Sigmoid colon (tissue), 7 donors: ENCODE measurements around the gene PHACTR3. TPM values are rescaled to one million over a fixed set of nuclear protein-coding genes. Genes with fewer than 3 reads are reported as not detected.

Experiments used
- DNase-seq: peaks from one replicate; pipeline ENCODE4 v3.0.0-alpha.2; 2019
- H3K27ac ChIP-seq, 4 donors: fragments of 200-600 bp; sonication (generic); one replicate each; pipeline ENCODE4 v1.5.1; 2016 to 2019; ENCODE audit warnings: mild to moderate bottlenecking in 1 of 4
- H3K27me3 ChIP-seq, 3 donors: fragments of 200-600 bp; sonication (generic); one replicate each; pipeline ENCODE4 v1.5.1; 2019; ENCODE audit warnings: mild to moderate bottlenecking in 1 of 3
- H3K36me3 ChIP-seq, 4 donors: fragments of 200-600 bp; sonication (generic); one replicate each; pipeline ENCODE4 v1.5.1; 2016 to 2019
- H3K4me1 ChIP-seq, 4 donors: fragments of 200-600 bp; sonication (generic); one replicate each; pipeline ENCODE4 v1.5.1; 2017 to 2019
- H3K4me3 ChIP-seq, 4 donors: fragments of 200-600 bp; sonication (generic); one replicate each; pipeline ENCODE4 v1.5.1; 2017 to 2019; ENCODE audit warnings: mild to moderate bottlenecking in 2 of 4, moderate library complexity in 1 of 4
- H3K9me3 ChIP-seq, 4 donors: fragments of 200-600 bp in 3 of 4; sonication (generic) in 3 of 4; one replicate each; pipeline versions ENCODE4 v1.5.1 to v1.6.1; 2013 to 2019
- CTCF ChIP-seq, 4 experiments: fragments of 450-650 bp in 3 of 4; fragments of 200-600 bp in 1 of 4; IDR thresholded peaks; one replicate each; pipeline ENCODE4 v1.5.1; 2016 to 2019; ENCODE audit warnings: antibody characterized with exemption in 4 of 4, mild to moderate bottlenecking in 3 of 4, moderate library complexity in 2 of 4
- EP300 ChIP-seq, 4 donors: sonication (generic); formaldehyde crosslinking; IDR thresholded peaks; one replicate each; pipeline ENCODE4 v1.6.1; 2017; ENCODE audit warnings: antibody characterized with exemption in 4 of 4
- POLR2A ChIP-seq, 2 donors: fragments of 450-650 bp; IDR thresholded peaks; one replicate each; pipeline ENCODE4 v1.6.1; 2016; ENCODE audit warnings: antibody characterized with exemption in 2 of 2, mild to moderate bottlenecking in 2 of 2, moderate library complexity in 2 of 2
- POLR2AphosphoS5 ChIP-seq, 4 donors: sonication (generic); formaldehyde crosslinking; IDR thresholded peaks; one replicate each; pipeline ENCODE4 v1.6.1; 2017; ENCODE audit warnings: antibody characterized with exemption in 4 of 4
- WGBS, 2 donors: extraction: QIAGEN DNeasy Blood & Tissue Kit; methylation state at CpG; one replicate each; pipeline ENCODE4 v1.1.7; 2013; 5-methylcytosine and 5-hydroxymethylcytosine counted together
- intact Hi-C: fragments of 100-400 bp; cut with DNase I; formaldehyde crosslinking; loops from one replicate; pipeline ENCODE4 v1.15.1; 2023
- polyA plus RNA-seq, 3 donors: library from polyadenylated mRNA; stranded (reverse); fragments of 200-250 nt; gene quantifications; one replicate each; pipeline ENCODE4 v1.2.3, GENCODE V29; 2013
- total RNA-seq, 4 donors: library from RNA; depleted of rRNA; stranded (reverse); fragments of >200 nt; gene quantifications; one replicate each; pipeline ENCODE4 v1.1.0, GENCODE V29; 2016
- donor health status: healthy with polysubstance abuse.
- donor health status: Bipolar disorder and iron deficiency.
- donor health status: healthy.

PHACTR3 gene
- total and polyA plus RNA-seq, 7 donors, result under 0.01 to 1.5 (median 0.81) TPM

DNA sequence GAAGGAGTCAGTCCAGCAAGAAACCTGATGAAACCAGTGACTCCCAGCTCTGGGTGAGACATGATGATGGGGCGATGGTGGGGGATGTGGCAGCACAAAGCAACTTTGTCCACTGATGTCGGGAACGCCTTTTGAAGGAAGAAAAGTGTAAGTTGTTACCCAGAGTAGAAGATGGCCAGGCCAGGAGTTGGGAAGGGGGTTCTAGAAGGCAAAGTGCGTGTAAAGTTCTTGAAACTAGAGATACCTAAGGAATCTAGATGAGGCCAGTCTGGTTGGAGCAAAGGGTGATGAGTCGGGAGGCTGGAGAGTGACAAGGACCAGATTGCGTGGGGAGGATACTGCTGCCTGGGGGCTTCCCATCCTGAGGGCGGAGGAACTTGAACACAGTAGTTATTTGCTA is 117.0 kb downstream of the PHACTR3 start:
- 89 to 91% methylated on average over 7 of the region's 7 CpGs for WGBS, 2 donors
- Histone ChIP-seq H3K9me3 (no peaks in the 10 kb centered on the region), H3K27ac (no peak overlapping the region), H3K36me3 (no peaks in the 10 kb centered on the region), H3K4me3 (no peak overlapping the region), H3K4me1 (no peaks in the 10 kb centered on the region), H3K27me3 (peaks cover 0 to 10% (median 8%) of the 10 kb centered on the region in 3 donors)
- TF ChIP-seq POLR2A (IDR thresholded peaks at IDR 0.05) (no peak), POLR2AphosphoS5 (IDR thresholded peaks at IDR 0.05) (no peak), EP300 (IDR thresholded peaks at IDR 0.05) (no peak), CTCF (IDR thresholded peaks at IDR 0.05) (no peak)
- intact Hi-C loops, result no loop called here
- no peak for DNase-seq

- H3K9me3 ChIP-seq, result no peaks in the 10 kb centered on the region
- no peak overlapping the region for H3K27ac ChIP-seq
- no peak for DNase-seq
- H3K27me3 ChIP-seq, result peaks cover 0 to 10% (median 8%) of the 10 kb centered on the region in 3 donors
- WGBS, 2 donors, result 58 to 73% methylated on average over 5 of the region's 5 CpGs
- H3K36me3 ChIP-seq, result no peaks in the 10 kb centered on the region
- no peak for TF ChIP-seq CTCF (IDR thresholded peaks at IDR 0.05)
- TF ChIP-seq POLR2A (IDR thresholded peaks at IDR 0.05), result no peak
- TF ChIP-seq POLR2AphosphoS5 (IDR thresholded peaks at IDR 0.05), result no peak
- TF ChIP-seq EP300 (IDR thresholded peaks at IDR 0.05), result no peak
- intact Hi-C loops, result no loop called here
- no peak overlapping the region for H3K4me3 ChIP-seq
- H3K4me1 ChIP-seq, result no peaks in the 10 kb centered on the region
Observed at GRCh38 chr20:59723108-59723500, 118.8 kb downstream of the PHACTR3 start.

GRCh38 chr20:59723607-59724456 is 119.5 kb downstream of the PHACTR3 start:
- Histone ChIP-seq H3K4me3 (no peak overlapping the region), H3K4me1 (no peaks in the 10 kb centered on the region), H3K36me3 (no peaks in the 10 kb centered on the region), H3K9me3 (no peaks in the 10 kb centered on the region), H3K27me3 (peaks cover 0 to 10% (median 8%) of the 10 kb centered on the region in 3 donors), H3K27ac (no peak overlapping the region)
- DNase-seq, result no peak
- 87% methylated on average over 19 of the region's 19 CpGs for WGBS, 2 donors
- TF ChIP-seq CTCF (IDR thresholded peaks at IDR 0.05) (no peak), POLR2AphosphoS5 (IDR thresholded peaks at IDR 0.05) (no peak), EP300 (IDR thresholded peaks at IDR 0.05) (no peak), POLR2A (IDR thresholded peaks at IDR 0.05) (no peak)
- intact Hi-C loops, result no loop called here

GRCh38 chr20:59724457-59725366 is 120.4 kb downstream of the PHACTR3 start:
- 48 to 58% methylated on average over 10 of the region's 10 CpGs for WGBS, 2 donors
- TF ChIP-seq POLR2AphosphoS5 (IDR thresholded peaks at IDR 0.05), result no peak
- TF ChIP-seq POLR2A (IDR thresholded peaks at IDR 0.05), result no peak
- TF ChIP-seq CTCF (IDR thresholded peaks at IDR 0.05), result no peak
- TF ChIP-seq EP300 (IDR thresholded peaks at IDR 0.05), result no peak
- no peak for DNase-seq
- Histone ChIP-seq H3K9me3 (no peaks in the 10 kb centered on the region), H3K36me3 (no peaks in the 10 kb centered on the region), H3K27me3 (peaks cover 0 to 10% (median 8%) of the 10 kb centered on the region in 3 donors), H3K27ac (no peak overlapping the region), H3K4me3 (no peak overlapping the region), H3K4me1 (no peaks in the 10 kb centered on the region)
- intact Hi-C loops, result no loop called here
